HG03457 (cell line): ENCODE data around the gene IL4R.
A peak's percentile ranks its signal among the peaks of the same experiment; 100 is the strongest.
"Not testable (repeated sequence)": the region's sequence is repeated elsewhere in the genome, so short reads cannot be mapped to it uniquely, and the experiment has no call there.

Experiments
- ATAC-seq: cut with Tn5 transposase; IDR thresholded peaks from one replicate; pipeline ENCODE4 v1.9.1; 2021; ENCODE audit warnings: moderate number of reproducible peaks; ENCODE audit not compliant: unreplicated experiment

Gene IL4R

GRCh38 chr16:27313422-27314160 lies at the start of gene IL4R:
Gene IL4R, plus strand, starts transcription at chr16:27313974. Its CDS starts 26,230 bp downstream, at chr16:27340204.
- peak; percentile 53 for ATAC-seq

- ATAC-seq, result no peak
Measured at GRCh38 chr16:27264151-27264550, 49.6 kb upstream of the IL4R start.

GRCh38 chr16:27265982-27266381 lies 47.8 kb upstream of the IL4R start:
- ATAC-seq, result no peak

DNA sequence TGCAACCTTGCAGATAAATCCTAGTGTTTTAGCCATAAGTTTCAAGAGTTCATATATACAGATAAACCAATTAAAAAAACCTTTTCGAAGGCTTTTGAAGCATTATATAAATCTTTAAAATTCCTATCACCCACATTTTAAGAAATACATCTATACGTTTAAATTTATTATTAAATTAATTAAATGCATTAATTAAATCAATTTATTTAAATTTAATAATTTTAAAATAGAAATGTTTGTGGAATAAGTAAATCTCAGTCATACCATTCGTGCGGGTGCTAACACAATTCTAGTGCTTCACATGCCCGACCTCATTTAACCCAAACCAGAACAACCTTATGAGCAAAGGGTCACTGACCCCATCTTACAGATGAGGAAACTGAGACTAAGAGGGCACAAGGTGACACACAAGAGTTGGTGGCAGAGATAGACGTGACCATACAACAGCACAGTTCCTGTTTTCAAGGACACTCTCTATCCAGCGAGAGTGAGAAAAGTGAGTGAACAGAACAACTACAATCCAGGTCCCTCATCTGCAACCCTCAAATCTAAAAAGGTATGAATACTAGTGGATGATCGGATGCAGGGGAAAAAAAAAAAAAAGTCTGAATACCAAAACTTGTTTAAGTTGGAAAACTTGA lies 46.6 kb upstream of the IL4R start:
- no peak for ATAC-seq

DNA sequence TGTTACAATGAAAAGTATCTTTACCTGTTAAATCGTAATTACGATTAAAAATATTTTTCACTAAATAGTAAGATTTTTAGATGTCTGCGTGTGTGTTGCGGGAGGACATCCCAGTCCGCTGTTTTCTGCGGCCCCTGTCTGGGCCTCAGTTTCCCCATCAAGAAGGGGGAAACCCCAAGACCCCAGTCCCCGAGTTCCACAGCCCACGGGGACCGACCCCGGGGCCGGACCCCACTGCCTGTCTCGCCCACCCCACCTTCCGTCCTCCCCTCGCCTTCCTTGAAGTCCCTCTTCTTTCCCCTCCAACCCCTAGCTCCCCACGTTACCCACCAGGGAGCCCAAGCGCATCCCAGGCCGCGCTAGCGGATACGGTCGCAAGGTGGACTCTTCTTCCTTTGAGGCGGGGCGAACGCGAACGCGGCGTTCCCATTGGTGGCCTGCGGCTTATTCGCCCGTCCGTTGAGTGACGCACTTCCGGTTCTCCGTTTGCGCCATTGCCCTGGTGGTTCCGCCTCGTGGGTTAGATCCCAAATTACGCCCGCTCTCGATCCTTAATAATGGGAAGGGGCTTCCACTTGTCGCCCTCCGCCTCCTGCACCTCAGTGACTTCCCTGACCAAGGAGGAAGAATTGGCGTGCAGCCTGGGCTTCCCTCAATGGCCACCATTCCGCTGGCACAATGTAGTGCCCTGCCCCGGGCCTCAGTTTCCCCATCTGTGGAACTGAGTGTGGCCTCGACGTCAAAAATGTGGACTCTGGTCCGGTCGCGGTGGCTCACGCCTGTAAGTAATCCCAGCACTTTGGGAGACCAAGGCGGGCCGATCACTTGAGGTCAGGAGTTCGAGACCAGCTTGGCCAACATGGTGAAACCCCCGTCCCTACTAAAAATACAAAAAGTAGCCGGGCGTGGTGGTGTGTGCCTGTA lies 45.1 kb upstream of the IL4R start, which contains the start of gene NSMCE1:
NSMCE1 (minus strand) TSS at position 397 of the 924 bp plus-strand sequence. CDS start 11,202 bp downstream, outside the sequence.
- peak; percentile 72 for ATAC-seq

- no peak for ATAC-seq
Measured at GRCh38 chr16:27269300-27270150, 44.2 kb upstream of the IL4R start.

DNA sequence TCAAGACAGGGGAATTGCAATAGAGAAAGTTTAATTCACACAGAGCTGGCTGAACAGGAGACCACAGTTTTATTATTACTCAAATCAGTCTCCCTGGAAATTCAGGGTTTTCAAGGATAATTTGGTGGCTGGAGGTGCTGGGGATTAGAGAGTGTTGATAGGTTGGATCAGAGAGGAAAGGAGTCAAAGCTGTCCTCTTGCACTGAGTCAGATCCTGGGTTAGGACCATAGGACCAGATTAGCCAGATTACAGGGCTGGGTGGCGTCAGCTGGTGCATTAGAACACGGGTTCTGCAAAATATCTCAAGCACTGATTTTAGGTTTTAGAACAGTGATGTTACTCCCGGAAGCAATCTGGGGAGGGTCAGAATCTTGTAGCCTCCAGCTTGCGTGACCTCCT lies 43.4 kb upstream of the IL4R start:
- no peak for ATAC-seq

GRCh38 chr16:27272076-27272475 lies 41.7 kb upstream of the IL4R start:
- ATAC-seq, result no peak

- not testable (repeated sequence) for ATAC-seq
Measured at GRCh38 chr16:27272697-27273096, 41.1 kb upstream of the IL4R start.

DNA sequence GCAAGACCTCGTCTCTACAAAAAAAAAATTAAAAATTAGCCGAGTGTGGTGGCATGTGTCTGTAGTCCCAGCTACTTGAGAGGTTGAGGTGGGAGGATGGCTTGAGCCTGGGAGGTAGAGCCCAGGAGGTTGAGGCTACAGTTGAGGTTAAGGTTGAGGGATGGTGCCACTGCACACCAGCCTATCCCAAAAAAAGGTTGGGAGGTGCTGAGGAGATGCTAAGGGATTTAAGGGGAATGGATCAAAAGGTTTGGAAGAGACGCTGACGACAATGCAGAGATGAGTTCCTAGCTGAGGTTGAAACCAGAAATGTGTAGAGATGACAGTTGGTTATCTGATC lies 40.5 kb upstream of the IL4R start:
- no peak for ATAC-seq

- no peak for ATAC-seq
Measured at GRCh38 chr16:27273670-27274423, 39.9 kb upstream of the IL4R start.

GRCh38 chr16:27274424-27274874 lies 39.3 kb upstream of the IL4R start:
- ATAC-seq, result not testable (repeated sequence)

- ATAC-seq, result no peak
Measured at GRCh38 chr16:27275394-27275793, 38.4 kb upstream of the IL4R start.

DNA sequence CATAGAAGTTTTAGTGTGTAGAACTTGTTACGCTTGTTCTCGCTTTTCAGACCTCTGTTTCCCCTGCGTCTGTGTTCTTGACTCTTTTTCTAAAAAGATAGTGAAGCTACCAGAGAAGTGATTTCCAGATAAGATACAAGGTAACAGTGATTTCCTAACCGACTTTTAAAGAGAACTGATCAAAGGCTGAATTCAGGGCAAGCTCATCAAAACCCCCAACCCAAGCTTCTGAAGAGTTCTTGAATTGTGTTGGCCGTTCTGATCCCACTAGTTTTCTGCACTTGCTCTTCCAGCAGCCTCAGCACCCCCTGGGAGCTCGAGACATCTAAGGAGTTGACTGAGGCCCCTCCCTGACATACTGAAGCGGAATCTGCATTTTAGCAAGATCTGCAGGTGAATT lies 32.5 kb upstream of the IL4R start:
- no peak for ATAC-seq

GRCh38 chr16:27284865-27285675 lies 28.7 kb upstream of the IL4R start:
- no peak for ATAC-seq

GRCh38 chr16:27285676-27286196 lies 28.0 kb upstream of the IL4R start:
- no peak for ATAC-seq

- no peak for ATAC-seq
Measured at GRCh38 chr16:27286451-27286850, 27.3 kb upstream of the IL4R start.

- no peak for ATAC-seq
Measured at GRCh38 chr16:27287051-27287811, 26.5 kb upstream of the IL4R start.
